ENCODE results near the gene DSC3.

DNA sequence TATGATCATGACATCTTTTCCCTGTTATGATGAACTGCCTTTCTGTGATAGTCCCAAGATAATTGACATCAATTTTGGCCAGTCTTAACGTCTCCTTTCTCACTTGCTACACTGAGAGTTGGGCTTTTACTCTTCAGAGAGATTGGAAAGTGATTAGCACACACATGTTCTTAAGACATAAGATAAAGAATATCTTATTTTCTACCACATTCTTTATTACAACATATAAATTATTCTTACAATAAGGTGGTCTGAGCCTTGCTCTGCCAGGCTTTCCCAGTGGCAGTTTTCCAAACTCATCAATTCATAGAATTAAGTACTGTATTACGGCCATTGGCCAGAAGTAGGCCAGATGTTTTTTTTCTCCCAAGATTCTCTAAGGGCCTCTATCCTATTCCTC, 5.7 kb upstream of the DSC3 start:
- TF ChIP-seq, protein P1, sequence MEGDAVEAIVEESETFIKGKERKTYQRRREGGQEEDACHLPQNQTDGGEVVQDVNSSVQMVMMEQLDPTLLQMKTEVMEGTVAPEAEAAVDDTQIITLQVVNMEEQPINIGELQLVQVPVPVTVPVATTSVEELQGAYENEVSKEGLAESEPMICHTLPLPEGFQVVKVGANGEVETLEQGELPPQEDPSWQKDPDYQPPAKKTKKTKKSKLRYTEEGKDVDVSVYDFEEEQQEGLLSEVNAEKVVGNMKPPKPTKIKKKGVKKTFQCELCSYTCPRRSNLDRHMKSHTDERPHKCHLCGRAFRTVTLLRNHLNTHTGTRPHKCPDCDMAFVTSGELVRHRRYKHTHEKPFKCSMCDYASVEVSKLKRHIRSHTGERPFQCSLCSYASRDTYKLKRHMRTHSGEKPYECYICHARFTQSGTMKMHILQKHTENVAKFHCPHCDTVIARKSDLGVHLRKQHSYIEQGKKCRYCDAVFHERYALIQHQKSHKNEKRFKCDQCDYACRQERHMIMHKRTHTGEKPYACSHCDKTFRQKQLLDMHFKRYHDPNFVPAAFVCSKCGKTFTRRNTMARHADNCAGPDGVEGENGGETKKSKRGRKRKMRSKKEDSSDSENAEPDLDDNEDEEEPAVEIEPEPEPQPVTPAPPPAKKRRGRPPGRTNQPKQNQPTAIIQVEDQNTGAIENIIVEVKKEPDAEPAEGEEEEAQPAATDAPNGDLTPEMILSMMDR (IDR thresholded peaks at IDR 0.05; ENCODE audit: poor library complexity), result no peak
- no peak for TF ChIP-seq EZH2phosphoT487 (IDR thresholded peaks at IDR 0.05; ENCODE audit: low read depth, severe bottlenecking, unreplicated experiment)
- no peak for TF ChIP-seq EZH2 (IDR thresholded peaks at IDR 0.05; ENCODE audit: borderline replicate concordance)

All from hepatocyte (in vitro differentiated cells).